KG1 (cell line): ENCODE measurements around the gene PDPK1.
"Not testable (repeated sequence)": the region's sequence is repeated elsewhere in the genome, so short reads cannot be mapped to it uniquely, and the experiment has no call there.

Experiments
- DNase-seq: peaks from one replicate; lab custom pipeline; 2025; lab: John Stamatoyannopoulos, UW

Gene PDPK1

DNA sequence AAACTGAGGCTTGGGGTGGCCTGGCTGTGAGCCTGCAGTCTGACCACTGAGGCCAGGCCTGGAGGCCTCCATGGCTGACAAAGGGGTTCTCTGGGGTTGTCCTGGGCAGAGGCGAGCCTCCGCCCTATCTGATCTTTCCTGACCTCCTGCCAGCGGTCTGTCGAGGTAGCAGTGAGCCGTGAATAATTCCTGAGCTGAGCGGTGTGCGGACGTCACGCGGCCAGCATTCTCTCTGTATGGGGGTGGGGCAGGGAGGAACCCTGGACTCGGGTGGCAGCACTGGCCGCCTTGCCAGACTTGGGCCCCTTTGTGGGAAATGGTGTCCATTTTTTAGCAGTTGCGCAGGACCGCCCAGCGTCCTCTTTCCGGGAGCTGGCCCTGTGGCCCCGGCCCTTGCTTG, 74.1 kb downstream of the PDPK1 start:
- DNase-seq, result not testable (repeated sequence)

DNA sequence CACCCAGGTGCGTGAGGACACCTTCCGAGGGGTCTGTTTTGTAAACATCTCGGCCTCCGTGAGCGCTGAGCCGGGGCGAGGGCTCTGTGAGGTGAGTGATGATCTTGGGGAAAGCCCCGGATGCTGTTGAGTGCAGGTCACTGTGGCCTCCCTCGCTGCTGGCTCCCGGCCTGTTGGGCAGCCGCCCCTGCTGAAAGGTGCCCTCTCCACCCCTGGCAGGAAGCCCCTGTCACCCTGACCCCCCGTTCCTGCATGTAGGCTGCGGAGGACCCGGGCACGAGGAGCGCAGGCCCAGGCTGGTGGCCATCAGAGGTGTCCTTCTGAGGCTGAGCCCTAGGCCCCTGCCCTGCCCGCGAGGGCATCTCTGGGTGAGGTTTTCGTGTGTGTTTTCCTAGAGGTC, 75.4 kb downstream of the PDPK1 start:
- not testable (repeated sequence) for DNase-seq

DNA sequence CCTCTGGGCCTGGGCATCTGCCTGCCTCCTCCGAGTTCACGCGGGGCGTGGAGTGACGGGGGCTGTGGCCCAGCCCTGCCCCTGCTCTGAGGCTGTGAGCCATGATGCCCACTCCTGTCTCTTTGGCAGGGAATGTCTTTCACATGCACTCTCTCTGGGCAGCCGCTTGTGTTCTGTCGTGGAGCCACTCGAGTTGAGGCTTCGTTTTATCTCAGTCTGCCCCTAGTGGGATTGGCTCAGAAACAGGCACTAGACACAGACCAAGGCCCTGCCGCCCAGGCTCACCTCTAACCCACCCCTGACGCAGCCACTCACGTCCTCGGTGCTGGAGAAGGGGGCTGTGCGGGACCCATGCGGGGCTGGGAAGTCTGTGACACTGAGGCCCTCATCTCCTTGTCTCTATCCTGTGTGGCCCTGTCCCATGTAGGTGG, 77.0 kb downstream of the PDPK1 start:
- no peak for DNase-seq

DNA sequence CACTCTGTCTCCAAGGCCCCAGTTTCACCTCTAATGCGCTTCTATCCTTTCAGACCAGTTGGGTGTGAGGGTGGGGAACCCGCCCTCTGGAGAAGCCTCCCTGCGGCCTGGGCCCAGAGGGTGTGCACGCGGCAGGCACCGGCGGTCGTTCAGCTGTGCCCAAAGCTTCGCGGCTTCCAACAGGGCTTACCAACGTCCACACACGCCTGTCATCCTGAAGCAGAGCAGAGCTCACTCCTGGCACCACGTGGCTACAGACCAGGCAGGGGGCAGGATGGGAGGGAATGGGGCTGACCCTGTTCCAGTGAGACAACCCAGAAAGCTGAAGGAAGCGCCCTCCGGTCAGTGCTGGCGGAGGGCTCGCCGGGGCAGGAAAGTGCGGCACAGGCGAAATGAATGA, 81.1 kb downstream of the PDPK1 start:
- DNase-seq, result not testable (repeated sequence)

DNA sequence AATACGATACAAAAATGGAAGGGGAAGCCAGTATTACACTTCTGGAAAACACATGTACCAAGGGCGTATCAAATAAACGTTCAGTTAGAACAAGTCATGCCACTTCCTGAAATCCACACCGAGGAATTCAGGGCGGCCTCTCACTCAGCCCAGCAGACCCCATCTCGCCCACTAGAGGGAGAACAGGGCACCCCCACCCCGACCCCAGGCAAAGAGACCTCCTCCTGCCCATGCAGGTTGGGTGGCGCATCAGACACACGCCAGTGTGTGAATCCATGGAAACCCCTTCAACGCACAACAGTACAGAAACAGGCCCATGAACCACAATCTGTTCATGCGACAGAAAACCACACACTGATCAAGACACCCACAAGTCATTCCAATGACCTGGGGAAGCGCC, 81.8 kb downstream of the PDPK1 start:
- not testable (repeated sequence) for DNase-seq

DNA sequence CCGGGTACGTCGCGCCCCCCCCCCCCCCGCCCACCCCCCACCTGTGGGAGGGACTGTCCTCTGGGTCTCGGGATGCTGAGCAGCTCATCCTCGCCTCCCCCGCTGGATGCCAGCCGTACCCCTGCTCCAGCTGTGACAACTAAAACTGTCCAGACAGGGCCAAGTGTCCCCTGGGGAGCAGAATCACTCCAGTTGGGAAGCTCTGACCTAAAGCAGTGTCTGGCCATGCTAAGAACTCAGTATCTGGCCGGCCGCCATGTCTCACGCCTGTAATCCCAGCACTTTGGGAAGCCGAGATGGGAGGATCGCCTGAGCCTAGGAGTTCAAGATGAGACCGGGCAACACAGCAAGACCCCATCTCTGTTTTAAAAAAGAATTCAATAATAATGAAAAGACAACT, 83.0 kb downstream of the PDPK1 start:
- not testable (repeated sequence) for DNase-seq

DNA sequence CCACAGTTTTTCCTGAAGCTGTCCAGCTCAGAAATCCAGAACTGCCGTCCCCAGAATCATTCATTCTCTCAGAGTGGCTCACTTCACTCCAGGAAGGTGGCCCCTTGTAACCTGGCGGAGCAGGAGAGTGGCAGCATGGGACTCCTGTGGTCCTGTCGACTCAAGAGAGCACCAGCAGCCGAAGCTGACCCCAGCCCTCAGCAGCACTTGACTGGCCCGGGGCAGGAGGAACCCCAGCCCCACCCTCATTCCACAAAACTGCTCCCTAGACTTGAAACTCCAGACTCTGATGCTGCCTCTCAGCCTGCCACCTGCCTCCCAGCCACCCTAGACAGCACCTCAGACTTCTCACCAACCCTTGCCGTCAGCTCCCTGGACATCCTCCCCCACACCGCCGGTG, 83.6 kb downstream of the PDPK1 start:
- not testable (repeated sequence) for DNase-seq

DNA sequence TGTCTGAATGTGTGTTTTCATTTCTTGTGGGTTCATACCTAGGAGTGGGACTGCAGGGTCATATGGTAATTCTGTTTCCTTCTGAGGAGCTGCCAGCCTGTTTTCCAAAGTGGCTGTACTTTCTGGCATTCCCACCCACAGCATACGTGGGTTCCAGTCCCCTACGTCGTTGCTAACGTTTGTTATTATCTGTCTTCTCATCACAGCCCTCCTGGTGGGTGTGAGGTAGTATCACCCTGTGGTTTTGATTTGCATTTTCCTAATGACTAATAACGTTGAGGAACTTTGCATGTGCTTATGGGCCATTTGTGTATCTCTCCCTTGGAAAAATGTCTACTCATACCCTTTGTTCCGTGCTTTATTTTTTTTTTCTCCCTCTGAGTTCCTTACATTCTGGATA, 89.3 kb downstream of the PDPK1 start:
- DNase-seq, result not testable (repeated sequence)

DNA sequence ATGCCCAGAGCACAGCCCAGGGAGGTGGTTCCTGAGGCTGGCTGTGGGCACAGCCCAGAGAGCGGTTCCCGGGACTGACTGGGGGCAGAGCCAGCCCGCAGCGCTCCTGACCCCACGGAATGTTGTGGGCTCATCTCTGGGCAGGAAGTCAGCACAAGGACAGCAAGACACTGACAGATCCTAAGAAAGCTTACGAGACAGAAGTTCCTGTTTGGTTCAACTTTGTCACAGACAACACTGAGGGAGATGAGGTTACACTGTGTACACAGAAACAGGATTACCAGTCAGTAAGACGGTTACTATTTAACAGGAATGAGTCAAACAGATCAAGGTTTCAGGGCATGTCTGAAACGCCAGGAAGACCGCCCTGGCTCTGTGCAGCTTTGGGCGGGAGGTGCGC, 93.4 kb downstream of the PDPK1 start:
- not testable (repeated sequence) for DNase-seq

DNA sequence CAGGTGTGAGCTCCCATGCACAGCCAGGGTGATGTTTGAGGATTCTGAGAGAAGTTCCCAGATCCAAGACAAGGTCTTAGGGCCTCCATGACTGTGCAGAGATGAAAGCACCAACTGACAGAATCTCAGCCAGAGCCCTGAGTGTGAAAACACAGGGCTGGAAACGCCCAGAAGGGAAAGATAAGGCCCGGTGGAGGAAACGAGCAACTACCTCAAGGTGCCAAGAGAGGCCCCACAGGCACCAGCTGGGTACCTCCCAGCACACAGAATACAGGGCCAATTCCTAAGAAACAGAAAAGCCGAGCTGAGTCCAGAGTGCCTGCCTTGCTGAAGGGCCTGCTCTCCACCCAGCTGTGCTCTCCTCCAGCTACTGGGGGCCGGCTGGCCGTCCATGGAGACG, 94.5 kb downstream of the PDPK1 start:
- not testable (repeated sequence) for DNase-seq

DNA sequence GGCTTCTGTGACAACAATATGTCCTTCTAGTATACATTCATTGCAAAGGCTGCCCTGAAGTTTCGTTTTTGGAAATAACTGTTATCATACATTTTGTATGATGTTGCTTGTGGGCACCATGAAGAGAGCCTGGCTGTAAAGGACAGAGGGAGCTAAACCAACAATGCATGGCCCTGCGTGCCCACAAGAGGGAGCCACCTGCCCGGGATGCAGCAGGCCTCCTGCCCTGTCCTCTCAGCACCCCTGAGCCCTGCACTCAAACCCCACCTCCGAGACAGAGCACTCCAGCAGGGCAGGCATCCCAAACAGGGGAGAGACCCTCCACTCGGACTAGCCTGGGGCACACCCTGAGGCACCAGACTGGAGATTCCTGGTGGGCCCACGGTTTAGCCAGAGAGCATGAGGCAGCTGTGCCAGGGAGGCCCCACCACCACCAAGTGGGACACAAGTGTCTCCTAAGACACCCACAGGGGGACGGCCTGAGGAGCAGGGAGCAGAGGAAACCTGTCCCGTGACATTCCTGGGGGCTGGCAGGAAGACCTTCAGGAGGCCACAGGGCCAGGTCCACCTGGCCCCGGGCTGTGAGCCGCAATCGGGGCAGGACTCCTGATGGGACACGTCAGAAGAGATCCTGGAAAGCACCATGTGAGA, 101.4 kb downstream of the PDPK1 start:
- not testable (repeated sequence) for DNase-seq

DNA sequence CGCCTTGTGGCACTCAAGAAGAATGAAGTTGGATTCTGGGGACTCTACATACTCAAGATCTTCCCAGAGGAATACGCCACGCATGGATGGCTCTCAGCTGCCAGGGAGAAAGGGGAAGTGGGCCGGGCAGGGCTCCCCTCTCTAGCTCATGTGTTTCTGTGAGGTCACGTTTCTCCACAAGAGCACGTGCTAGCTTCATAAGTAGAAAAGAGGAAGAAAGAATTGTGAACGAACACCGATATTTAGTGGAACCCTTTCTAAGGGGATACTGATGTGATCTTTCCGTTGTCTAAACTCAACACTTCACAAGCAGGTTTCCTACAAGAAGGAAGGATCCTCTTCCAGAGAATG, 101.9 kb downstream of the PDPK1 start:
- not testable (repeated sequence) for DNase-seq

DNA sequence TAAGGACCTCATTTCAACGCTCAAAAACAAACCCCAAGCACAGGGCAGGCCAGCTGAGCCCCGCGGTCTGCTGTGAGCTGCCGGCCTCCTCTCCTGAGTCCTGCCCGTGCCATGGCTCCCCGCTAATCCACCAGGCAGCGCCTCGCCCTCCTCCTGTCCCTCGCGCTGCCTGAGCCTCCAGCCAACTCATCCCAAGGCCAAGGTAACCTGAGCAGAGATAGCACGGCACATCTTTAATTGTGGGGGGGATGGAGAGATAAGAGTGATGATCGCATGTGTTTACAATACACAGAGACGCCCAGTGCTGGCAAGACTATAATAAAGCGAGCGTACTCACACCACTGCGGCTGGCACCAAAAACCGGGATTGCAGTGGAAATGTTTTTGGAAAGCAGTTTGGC, 104.7 kb downstream of the PDPK1 start:
- DNase-seq, result not testable (repeated sequence)

DNA sequence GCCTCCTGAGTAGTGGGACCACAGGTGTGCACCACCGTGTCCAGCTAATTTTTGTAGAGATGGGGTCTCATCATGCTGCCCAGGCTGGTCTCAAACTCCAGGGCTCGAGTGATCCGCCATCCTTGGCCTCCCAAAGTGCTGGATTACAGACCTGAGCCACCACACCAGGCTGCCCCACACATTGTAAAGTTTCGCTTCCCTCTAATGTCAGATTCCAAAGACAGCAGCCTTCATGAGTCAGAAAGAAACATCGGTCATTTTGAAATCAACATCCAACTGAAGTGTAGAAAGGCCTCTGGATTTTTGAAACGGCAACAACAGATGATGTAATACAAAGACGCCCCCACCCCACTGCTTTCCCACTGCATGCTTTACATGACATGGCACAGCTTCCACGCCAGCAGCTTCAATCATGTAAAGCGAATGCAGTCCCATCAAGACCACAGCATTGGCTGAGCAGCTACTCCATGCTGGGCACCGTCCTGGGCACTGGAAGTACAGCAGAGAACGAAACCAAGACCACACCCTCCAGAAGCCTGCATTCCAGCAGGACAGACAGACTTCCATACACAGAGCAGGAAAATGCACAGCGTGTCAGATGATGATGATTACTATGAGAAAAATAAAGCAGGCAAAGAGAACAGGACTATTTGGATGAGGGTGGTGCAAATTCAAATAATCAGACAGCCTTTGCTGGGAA, 107.1 kb downstream of the PDPK1 start:
- DNase-seq, result not testable (repeated sequence)

DNA sequence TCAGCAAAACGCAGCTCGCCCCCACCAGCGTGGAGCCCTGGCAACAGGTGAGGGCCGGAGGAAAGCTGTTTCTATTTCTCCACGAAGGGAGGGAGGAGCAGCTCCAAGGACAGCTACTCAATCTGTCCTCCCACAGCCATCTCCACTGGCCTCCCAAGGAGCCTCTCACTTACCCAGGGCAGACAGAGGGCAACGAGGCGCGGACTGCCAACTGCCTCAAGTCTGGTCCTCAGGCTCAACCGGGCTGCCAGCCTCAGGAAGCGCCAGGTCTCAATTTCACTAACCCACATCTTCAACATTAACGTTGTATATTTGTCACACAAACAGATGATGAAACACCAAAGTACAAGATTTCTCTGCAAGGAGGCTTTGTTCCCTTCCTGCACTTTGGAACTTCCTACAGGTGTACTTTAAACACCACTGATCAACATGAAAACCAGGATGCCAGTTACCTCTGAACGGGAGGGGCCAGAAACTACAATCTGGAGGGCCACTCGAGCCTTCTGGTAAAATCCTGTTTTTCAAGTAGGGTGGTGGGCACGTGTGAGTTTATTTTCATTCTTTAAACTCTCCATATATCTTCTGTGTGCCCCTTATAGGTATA, 113.5 kb downstream of the PDPK1 start:
- not testable (repeated sequence) for DNase-seq
